Stimulated activated CD8-positive, alpha-beta memory T cell treated with anti-CD3 and anti-CD28 coated beads, Interleukin-7, amount 100 ng/mL, for 24 hours (primary cell): ENCODE measurements around the gene PLEK.
"Not testable (repeated sequence)": the region's sequence is repeated elsewhere in the genome, so short reads cannot be mapped to it uniquely, and the experiment has no call there.

Experiments used
- DNase-seq: peaks from one replicate; pipeline ENCODE4 v3.0.0-alpha.2; 2020; ENCODE audit warnings: low read depth

Gene PLEK, protein sequence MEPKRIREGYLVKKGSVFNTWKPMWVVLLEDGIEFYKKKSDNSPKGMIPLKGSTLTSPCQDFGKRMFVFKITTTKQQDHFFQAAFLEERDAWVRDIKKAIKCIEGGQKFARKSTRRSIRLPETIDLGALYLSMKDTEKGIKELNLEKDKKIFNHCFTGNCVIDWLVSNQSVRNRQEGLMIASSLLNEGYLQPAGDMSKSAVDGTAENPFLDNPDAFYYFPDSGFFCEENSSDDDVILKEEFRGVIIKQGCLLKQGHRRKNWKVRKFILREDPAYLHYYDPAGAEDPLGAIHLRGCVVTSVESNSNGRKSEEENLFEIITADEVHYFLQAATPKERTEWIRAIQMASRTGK

GRCh38 chr2:68365087-68365486 is at the start of gene PLEK:
Gene PLEK, plus strand, starts transcription at chr2:68365282. Its CDS starts 70 bp downstream, at chr2:68365352.
- no peak for DNase-seq

- no peak for DNase-seq
These were observed 49.0 kb upstream of the PLEK start for GRCh38 chr2:68316111-68316510.

GRCh38 chr2:68317971-68318913 is 46.8 kb upstream of the PLEK start:
- DNase-seq: no peak

GRCh38 chr2:68318914-68319397 is 46.1 kb upstream of the PLEK start:
- no peak for DNase-seq

- DNase-seq: no peak
These were observed 45.5 kb upstream of the PLEK start, which contains the start of gene CNRIP1 for GRCh38 chr2:68319398-68320117. Gene CNRIP1, minus strand, starts transcription at chr2:68319949. Its CDS starts 549 bp downstream, at chr2:68319400.

GRCh38 chr2:68320118-68320641 is 44.9 kb upstream of the PLEK start:
- DNase-seq: no peak

GRCh38 chr2:68325056-68325455 is 40.0 kb upstream of the PLEK start:
- no peak for DNase-seq

DNA sequence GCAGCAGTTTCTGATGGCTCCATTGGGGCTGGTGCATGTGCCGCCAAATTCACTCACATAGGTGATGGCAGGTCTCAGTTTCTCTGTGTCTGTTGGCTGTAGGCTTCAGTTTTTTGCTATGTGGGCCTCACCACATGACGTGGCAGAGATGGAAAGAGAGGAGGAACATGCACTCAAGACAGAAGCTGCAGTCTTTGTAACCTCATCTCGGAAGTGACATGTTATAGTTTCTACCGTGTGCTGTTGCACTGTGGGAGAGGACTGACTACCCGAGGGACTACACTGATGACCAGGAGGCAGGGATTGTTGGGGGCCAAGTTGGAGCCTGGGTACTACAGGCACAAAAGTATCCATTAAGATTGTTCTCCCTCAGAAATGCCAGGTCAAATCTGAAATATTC is 36.2 kb upstream of the PLEK start:
- no peak for DNase-seq

DNA sequence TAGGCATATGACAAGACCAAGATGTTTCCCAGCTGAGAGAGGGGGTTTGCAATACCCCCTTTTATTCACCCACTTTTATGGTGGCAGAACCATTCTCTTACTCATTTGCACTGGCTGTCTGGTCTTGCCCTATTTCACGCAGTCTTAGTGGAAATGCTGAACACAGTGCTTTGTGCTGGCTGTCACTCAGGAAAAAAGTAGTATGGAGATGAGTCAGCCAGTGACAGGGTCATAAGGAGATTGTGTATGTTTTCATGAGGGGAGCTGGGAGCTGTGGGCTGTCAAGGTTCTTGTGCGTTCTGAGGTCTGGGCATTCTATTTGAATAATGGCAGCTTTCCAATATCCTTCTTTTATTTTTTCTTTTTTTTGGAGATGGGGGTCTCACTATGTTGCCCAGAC is 34.4 kb upstream of the PLEK start:
- DNase-seq: no peak

DNA sequence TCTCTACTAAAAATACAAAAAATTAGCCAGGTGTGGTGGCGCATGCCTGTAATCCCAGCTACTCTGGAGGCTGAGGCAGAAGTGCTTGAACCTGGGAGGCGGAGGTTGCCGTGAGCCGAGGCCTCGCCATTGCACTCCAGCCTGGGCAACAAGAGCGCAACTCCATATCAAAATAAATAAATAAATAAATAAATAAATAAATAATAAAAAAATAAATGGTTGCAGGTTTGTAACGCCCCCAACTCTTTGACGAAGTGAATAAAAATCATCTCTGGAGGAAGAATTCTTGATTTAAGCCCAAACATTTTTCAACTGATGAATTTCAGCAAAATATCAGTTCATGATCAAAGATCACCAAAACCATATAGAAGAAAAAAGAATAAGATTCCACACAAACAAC is 32.1 kb upstream of the PLEK start:
- no peak for DNase-seq

- DNase-seq: no peak
These were observed 31.2 kb upstream of the PLEK start for GRCh38 chr2:68333931-68334330.

- no peak for DNase-seq
These were observed 28.9 kb upstream of the PLEK start for GRCh38 chr2:68336192-68336591.

- DNase-seq: no peak
These were observed 24.6 kb upstream of the PLEK start for GRCh38 chr2:68340226-68341061.

GRCh38 chr2:68341062-68341329 is 24.1 kb upstream of the PLEK start:
- DNase-seq: no peak

- DNase-seq: no peak
These were observed 23.5 kb upstream of the PLEK start for GRCh38 chr2:68341583-68341982.

DNA sequence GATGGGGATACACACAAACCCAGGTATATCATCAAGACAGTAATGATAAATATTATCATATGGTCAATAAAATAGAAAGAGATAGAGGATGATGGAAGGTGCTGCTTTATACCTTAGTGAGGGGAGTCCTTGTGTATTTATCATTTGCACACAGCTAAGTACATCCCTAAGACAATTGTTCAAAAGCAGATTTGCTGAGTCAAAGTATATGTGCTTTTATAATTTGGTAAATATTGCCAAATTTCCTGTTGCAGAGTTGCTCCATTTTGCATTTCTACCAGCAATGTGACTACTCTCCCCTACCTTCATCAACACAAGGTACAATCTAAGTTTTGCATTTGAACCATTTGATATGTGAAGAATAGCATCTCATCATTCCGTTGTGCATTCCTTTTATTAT is 22.6 kb upstream of the PLEK start:
- DNase-seq: no peak

- no peak for DNase-seq
These were observed 21.1 kb upstream of the PLEK start for GRCh38 chr2:68344031-68344430.

GRCh38 chr2:68345129-68345875 is 19.8 kb upstream of the PLEK start:
- no peak for DNase-seq

DNA sequence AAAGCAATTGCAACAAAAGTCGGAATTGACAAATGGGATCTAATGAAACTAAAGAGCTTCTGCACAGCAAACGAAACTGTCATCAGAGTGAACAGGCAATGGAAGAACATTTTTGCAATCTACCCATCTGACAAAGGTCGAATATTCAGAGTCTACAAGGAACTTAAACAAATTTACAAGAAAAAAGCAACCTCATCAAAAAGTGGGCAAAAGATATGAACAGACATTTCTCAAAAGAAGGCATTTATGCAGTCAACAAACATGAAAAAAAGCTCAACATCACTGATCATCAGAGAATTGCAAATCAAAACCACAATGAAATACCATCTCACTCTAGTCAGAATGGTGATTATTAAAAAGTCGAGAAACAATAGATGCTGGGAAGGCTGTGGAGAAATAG is 16.0 kb upstream of the PLEK start:
- not testable (repeated sequence) for DNase-seq

DNA sequence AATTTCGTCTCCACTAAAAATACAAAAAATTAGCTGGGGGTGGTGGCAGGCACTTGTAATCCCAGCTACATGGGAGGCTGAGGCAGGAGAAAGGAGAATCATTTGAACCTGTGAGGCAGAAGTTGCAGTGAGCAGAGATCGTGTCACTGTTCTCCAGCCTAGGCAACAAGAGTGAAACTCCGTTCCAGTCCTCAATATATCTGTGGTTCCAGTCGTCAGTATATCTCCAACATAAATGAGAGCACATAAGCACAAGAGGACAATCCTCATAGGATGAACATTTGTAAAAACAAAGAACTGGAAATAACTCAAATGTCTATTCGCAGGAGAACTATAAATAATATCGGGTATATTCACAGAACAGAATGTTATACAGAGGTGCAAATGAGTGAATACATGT is 13.1 kb upstream of the PLEK start:
- DNase-seq: no peak
